HG02763 (cell line): ENCODE results near the gene HLA-A.

Source experiments
- ATAC-seq: cut with Tn5 transposase; IDR thresholded peaks from one replicate; pipeline ENCODE4 v1.9.1; 2021; ENCODE audit warnings: mild to moderate bottlenecking, moderate library complexity; ENCODE audit not compliant: unreplicated experiment

Gene HLA-A

DNA sequence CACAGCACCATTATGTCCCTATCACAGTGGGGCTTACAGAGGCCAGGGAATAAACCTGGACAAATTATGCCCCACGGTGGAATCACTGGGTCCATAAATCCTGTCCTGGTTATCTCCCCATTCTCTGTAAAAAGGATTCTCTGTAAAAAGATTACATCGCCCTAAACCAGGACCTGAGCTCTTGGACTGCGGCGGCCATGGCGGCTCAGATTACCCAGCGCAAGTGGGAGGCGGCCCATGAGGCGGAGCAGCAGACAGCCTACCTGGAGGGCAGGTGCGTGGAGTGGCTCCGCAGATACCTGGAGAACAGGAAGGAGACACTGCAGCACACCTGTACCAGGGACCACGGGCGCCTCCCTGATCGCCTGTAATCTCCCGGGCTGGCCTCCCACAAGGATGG is 8.4 kb upstream of the HLA-A start:
- ATAC-seq: no peak

DNA sequence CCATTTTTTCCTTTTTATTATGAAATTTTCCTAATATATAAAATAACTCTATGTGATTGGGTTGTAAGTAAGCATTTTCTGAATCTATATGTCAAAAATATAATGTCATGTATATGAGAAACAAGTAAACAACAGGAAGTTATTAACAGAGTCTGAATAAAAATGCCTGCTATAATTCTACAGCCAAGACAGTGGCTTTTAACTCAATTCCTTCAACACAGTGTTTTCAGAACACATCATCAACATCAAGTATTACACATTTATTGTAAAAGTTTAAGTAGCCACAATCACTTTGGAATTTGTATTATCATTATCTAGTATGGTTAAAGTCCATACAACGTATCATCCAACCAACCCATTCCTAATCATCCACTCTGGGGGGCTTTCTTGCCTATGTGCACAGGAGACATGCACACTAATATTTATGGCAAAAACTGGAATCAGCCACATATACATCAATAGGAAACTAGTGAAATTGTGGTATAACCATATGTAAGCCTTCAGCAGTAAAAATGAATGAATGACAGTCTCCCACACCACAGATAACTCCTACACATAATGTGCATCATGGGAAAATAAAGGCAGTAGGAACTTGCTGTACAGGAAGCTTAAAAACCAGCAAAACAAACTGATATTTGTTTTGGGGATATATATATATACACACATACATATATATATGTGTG is 6.9 kb upstream of the HLA-A start:
- no peak for ATAC-seq

DNA sequence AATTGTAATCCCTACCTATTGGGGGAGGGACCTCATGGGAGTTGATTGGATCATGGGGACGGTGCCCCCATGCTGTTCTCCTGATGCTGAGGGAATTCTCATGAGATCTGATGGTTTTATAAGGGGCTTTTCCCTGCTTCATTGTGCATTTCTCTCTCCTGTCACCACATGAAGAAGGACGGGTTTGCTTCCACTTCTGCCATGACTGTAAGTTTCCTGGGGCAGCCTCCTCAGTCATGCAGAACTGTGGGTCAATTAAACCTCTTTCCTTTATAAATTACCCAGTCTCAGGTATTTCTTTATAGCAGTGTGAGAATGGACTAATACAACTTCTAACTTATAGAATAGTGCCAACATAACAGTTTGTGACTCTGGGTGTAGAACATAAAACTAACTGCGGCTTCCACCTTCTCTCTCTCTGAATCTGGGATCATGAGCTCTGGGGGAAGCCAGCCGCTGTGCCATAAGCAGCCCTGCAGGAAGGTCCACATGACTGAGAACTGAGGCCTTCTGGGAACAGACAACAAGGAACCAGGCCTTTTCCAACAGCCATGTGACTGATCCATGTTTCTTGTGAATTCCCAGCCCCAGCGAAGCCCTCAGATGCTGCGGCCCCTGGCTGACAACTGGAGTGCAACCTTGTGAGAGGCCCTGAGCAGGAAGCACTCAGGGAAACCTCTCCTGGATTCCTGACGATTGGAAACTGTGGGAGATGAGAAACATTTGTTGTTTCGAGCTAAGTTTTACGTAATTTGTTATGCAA is 3.4 kb upstream of the HLA-A start:
- no peak for ATAC-seq

DNA sequence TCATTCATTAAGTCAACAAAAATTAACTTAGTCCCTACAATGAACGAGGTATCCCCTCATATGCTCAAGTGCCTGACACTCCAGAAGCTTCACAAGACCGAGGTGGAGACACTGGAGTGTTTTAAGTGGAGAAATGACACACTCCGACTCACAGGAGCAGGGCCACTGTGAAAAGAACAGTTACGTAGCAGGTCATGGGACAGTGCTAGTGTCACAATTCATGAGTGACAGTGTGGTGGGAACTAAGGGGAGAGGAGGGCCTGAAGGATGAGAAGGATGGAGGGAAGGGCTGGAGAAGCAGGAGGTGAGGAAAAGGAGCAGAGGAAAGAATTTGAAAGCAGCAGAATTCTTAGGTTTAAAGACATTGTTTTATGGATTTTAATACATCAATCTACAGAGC is 1.3 kb upstream of the HLA-A start:
- ATAC-seq: no peak

DNA sequence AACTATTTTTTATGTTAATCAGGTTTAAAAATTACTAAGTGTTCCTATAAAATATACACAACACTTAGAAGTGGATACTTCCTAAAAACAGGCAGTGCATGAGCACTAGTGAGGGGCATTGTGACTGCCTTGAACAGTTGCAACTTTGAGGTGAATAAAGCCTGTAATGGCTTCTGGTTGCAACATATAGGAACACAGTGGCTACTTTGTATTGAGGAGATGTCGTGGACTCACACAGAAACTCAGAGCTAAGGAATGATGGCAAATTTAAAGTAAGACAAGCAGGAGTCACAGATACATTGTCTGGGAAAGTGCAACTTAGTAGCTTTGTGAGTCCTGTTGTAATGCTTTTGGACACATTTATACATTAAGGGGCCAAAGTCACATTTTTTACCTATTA is 861 bp upstream of the HLA-A start:
- no peak for ATAC-seq

DNA sequence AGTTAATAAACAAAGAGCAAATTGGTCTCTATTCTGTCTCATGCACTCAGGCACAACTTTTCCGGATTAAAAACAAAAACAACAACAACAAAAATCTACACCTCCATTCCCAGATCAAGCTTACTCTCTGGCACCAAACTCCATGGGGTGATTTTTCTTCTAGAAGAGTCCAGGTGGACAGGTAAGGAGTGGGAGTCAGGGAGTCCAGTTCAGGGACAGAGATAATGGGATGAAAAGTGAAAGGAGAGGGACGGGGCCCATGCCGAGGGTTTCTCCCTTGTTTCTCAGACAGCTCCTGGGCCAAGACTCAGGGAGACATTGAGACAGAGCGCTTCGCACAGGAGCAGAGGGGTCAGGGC is 437 bp upstream of the HLA-A start:
- no peak for ATAC-seq

DNA sequence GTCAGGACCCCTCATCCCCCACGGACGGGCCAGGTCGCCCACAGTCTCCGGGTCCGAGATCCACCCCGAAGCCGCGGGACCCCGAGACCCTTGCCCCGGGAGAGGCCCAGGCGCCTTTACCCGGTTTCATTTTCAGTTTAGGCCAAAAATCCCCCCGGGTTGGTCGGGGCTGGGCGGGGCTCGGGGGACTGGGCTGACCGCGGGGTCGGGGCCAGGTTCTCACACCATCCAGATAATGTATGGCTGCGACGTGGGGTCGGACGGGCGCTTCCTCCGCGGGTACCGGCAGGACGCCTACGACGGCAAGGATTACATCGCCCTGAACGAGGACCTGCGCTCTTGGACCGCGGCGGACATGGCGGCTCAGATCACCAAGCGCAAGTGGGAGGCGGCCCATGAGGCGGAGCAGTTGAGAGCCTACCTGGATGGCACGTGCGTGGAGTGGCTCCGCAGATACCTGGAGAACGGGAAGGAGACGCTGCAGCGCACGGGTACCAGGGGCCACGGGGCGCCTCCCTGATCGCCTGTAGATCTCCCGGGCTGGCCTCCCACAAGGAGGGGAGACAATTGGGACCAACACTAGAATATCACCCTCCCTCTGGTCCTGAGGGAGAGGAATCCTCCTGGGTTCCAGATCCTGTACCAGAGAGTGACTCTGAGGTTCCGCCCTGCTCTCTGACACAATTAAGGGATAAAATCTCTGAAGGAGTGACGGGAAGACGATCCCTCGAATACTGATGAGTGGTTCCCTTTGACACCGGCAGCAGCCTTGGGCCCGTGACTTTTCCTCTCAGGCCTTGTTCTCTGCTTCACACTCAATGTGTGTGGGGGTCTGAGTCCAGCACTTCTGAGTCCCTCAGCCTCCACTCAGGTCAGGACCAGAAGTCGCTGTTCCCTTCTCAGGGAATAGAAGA is 978 bp downstream of the HLA-A start:
- peak; percentile 18 for ATAC-seq

DNA sequence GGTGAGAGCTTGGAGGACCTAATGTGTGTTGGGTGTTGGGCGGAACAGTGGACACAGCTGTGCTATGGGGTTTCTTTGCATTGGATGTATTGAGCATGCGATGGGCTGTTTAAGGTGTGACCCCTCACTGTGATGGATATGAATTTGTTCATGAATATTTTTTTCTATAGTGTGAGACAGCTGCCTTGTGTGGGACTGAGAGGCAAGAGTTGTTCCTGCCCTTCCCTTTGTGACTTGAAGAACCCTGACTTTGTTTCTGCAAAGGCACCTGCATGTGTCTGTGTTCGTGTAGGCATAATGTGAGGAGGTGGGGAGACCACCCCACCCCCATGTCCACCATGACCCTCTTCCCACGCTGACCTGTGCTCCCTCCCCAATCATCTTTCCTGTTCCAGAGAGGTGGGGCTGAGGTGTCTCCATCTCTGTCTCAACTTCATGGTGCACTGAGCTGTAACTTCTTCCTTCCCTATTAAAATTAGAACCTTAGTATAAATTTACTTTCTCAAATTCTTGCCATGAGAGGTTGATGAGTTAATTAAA is 3.0 kb downstream of the HLA-A start:
- no peak for ATAC-seq

DNA sequence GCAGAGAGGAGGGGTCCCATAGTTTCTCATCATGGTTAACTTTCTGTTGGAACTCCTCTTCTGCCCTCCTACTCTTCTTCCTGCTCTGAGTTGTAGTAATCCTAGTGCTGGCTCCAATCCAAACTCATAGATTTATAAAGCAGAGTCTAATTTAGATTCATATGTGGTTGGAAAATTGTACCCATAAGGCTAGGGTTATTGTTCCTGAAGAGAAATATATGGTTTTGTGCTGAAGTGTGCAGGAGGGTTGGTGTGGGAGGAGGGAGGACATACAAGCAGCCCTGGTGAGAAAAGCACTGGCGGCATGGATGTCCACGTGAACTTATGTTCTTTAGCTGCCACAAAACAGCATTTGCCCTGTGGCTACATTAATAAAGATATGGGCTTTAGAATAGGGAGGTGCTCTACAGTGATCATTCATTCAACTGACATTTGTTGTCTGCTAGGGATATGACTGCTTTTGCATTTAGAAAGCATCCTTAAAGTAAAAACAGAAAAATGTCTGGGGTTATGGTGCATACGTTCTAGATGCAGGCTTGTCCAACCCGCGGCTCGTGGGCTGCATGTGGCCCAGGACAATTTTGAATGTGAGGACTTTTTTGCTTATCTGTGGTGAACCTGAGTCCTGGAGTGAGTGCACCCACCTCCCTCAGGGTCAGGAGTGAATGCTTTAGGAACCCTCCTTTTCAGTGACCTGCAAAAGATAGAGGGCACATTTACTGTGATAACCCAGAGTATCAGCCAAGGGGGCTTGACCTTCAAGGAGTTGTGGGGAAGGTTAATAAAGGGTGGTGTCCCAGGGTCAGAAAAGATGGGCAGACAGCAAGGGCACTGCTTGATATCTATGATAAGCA is 4.1 kb downstream of the HLA-A start:
- no peak for ATAC-seq

DNA sequence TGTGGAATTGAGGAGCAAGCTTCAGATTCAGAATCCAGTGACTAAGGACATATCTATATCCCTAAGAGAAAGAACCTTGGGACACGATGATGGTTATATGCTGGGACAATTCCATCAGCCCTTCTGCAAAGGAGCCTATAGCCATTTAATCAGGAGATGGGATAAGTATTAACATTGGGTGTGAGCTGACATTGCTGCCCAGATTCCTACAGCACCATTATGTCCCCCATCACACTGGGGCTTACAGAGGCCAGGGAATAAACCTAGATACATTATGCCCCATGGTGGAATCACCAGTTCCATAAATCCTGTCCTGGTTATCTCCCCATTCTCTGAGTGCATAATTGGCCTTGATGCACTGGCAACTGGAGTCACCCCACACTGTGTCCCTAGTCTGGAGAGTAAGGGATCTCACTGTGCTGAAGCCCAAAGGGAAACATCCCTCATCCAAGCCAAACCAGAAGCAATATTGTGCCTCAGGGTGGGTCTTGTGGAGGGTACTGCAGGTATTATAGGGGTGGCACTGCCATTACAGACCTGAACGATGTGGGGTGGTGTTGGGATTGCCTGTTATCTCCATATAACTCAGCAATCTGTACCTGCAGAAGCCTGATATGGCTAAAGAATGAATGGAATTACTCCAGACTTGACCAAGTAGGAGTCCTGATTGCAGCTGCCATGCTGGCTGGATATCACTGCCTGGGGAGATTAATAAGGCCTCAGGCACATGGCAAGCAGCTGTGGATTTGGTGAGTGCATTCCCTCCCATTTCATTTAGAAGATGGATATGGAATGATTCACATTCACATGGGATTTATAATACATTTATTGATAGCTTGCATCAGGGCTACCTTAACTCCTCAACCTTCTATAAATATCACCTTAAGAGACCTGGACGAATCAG is 5.0 kb downstream of the HLA-A start:
- no peak for ATAC-seq

DNA sequence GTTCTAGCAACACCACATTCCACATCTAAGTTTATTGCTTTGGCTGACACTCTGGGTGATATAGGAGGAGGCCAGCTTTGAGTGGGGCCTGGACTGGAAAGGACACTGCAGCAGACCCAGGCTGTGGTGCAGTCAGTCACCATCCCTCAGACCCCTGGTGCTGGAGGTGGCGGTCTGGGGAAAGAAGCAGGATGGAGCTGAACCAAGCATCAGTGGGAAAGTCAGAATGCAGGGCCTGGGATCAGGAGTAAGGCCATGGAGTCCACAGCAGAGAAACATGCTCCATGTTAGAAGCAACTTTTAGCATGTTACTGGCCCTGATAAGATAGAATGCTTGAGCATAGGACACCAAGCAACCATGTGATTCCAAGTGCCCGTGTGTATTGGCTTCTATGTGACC is 5.9 kb downstream of the HLA-A start:
- ATAC-seq: no peak

DNA sequence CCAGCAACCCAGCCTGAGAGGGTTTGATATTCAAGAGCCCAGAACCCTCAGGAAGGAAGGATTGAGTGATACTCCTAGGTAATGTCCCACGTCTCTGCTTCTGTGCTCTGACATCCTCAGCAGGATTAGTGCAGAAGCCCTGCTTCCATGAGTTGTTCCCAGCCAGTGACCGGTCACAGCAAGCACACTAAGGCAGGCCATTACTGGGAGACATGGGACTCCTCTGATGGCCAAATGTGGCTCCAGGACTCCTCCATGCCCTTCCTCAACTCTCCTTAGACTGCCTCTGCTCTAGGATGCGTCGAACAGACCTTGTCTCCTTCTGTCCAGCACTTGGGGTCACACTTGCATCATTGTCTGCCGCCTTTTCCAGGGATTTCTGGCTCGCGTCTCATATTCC is 7.6 kb downstream of the HLA-A start:
- ATAC-seq: no peak

DNA sequence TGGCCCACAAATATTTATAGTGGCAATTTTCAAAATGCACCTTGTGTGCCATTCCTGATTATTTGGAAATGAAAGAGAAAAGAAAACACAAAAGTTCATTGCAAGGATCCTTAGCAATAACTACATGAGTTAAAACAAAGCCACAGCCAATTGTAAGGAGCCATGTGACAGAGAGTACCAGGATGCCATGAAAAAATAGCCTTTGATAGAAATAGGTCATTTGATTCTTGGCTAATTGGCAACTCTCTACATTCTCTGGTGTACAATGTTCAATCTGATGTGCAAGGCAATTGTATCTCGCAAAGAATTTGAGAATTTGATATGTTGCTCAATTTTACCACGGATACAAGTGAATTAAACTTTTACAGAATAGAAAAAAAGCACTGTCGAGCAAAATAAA is 9.6 kb downstream of the HLA-A start:
- ATAC-seq: no peak

DNA sequence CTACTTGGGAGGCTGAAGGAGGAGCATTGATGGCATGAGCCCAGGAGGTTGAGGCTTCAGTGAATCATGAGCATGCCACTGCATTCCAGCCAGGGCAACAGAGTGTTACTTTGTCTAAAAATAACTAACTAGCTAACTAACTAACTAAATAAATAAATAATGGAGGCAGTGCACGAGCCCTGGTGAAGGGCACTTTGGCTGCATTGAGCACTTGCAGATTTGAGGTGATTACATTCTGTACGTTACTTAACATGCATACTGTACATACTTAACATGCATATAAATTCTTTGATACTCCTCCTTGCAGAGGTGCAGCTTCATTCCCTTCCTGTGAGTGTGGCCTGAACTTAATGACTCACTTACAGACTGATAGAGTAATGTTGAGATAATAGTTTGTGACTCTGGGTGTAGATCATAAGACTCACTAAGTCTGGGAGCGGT is 10.7 kb downstream of the HLA-A start:
- ATAC-seq: no peak

DNA sequence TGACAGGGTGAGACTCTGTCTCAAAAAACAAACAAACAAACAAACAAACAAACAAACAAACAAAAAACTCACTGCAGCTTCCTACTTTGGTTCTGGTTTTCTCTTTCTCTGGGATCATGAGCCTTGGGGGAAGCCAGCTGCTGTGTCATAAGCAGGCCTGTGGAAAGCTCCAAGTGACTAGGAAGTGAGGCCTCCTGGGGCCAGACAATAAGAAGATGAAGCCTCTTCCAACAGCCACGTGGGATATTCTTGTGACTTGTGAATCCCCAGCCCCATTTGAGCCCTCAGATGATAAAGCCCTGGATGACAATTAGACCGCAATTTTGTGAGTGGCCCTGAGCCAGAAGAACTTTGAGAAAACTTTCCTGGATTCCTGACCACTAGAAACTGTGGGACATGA is 11.4 kb downstream of the HLA-A start:
- no peak for ATAC-seq

DNA sequence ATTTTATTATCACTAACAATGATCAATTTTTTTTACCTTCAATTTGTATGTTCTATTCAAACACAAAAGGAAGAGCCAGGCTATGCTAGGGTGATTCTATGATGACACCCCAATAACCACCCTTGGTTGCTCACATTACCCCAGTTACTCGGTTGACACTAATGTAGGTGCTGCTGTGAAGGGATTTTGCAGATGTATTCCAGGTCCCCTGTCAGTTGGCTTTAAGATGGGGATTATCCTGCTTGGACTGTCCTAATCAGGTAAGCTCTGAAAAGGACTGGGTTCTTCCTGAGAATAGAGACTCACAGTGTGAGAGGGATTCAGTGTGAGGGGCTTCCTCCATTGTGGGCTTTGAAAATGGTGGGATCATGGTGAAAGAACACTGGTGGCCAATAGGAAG is 11.9 kb downstream of the HLA-A start:
- ATAC-seq: no peak

DNA sequence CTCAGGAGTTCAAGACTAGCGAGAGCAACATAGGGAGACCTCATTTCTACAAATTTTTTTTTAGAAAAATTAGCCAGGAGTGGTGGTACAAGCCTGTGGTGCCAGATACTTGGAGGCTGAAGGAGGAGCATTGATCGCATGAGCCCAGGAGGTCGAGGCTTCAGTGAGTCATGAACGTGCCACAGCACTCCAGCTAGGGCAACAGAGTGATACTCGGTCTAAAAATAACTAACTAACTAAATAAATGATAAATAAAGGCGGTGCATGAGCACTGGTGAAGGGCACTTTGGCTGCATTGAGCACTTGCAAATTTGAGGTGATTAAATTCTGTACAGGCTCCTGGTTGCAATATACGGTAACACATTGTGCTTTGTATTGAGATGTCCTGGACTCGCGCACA is 13.5 kb downstream of the HLA-A start:
- ATAC-seq: no peak

DNA sequence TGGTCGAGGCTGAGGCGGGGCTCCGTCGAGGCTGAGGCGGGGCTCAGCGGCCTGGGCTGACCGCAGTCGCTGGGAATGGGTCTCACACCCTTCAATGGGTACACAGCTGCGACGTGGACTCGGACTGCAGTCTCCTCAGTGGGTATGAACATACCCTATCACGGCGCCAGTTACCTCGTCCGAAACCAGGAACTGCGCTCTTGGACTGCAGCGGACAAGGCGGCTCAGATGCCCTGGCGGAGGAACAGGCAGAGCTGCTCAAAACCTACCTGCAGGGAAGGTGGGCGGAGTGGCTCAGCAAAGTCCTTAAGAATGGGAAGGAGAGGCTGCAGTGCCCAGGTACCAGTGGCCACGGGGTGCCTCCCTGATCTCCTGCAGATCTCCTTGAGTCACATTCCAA is 14.2 kb downstream of the HLA-A start:
- no peak for ATAC-seq

DNA sequence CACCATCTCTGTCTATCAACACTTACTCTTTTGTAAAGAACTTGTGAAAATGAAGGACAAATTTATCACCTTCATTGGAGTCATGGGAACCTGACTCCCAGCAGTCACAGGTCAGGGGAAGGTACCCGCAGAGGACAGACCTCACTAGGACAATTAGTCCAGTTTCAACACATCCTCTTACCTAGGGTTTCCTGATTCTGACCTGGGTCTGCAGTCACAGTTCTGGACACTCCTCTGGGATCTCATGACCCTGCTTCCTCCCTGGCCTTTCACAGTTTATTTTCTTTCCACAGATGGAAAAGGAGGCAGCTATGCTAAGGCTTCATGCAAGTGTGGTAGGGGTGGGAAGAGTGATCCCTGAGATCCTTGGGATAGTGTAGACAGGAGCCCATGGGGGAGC is 15.7 kb downstream of the HLA-A start:
- no peak for ATAC-seq

DNA sequence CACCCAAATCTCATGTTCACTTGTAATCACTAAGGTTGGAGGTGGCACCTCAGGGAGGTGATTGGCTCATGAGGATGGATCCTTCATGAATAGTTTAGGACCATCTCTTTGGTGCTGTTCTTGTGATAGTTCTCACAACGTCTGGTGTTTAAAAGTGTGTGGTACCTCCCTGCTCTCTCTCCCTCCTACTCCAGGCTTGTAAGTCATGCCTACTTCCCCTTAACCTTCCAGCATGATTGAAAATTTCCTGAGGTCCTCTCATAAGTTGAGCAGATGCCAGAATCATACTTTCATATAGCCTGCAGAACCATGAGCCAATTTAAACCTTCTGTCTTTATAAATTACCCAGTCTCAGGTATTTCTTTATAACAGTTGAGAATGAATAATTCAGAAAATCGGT is 16.6 kb downstream of the HLA-A start:
- ATAC-seq: no peak
